ENCODE measurements around the gene DBF4B.
"Not testable (repeated sequence)": the region's sequence is repeated elsewhere in the genome, so short reads cannot be mapped to it uniquely, and the experiment has no call there.

GRCh38 chr17:44700288-44700687 lies 8.2 kb upstream of the DBF4B start:
- TF ChIP-seq CTCF (conservative IDR thresholded peaks at IDR 0.05; ENCODE audit: low read depth, low read length); EZH2 (IDR thresholded peaks at IDR 0.05; ENCODE audit: borderline replicate concordance, low read depth, low read length, poor library complexity, severe bottlenecking): not testable (repeated sequence)
